ENCODE measurements around the gene GGA3.

GRCh38 chr17:75232786-75233185, 28.6 kb downstream of the GGA3 start:
- TF ChIP-seq CTCF (IDR thresholded peaks at IDR 0.05) (no peak), EP300 (IDR thresholded peaks at IDR 0.05) (no peak), POLR2A (IDR thresholded peaks at IDR 0.05) (no peak), POLR2AphosphoS5 (IDR thresholded peaks at IDR 0.05) (no peak)

Measured in stomach (tissue), 4 donors.